Measurements from ENCODE around the gene TBX18. TPM values are rescaled to one million over a fixed set of nuclear protein-coding genes. Genes with fewer than 3 reads are reported as not detected.

TBX18 gene
- total RNA-seq, 1 experiment from 2014 or later: not detected

DNA sequence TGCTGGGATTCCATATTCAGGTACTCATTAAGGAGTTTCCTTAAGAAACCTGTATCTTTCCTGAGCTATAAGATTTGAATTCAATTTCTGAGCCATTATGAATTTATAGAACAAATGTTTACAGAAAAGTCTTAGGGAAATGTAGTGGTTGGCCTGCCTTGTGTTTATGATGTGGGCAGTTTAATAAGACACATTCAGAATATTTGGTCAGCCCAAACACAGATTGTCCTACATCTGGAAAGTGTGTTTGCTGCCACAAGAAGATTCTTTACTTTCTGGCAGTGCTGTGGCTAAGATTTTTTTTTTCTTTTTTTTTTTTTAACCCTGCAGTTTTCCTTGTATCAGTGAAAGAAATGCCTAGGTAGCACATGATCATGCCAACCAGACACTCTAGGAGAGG is 15.2 kb downstream of the TBX18 start:
- DNase-seq (ENCODE audit: low spot score): no peak

DNA sequence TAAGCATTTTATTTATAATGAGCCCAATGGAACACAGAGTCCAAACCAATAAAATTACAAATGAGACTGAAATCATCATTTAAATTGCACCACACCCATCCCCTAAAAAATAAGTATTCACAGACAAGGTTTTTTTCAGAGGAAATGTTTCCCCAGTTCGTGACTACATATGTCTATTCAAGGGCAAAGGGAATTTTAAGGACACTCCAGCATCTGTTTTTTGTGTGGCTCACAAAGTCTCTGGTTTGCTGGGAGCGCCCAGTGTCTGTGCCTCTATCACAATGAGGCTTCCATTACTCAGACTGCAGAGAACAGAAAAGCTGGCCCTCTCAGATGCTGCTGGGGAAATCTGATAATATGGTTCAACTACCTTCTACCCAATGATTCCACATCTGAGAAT is 16.0 kb downstream of the TBX18 start:
- no peak for DNase-seq (ENCODE audit: low spot score)

DNA sequence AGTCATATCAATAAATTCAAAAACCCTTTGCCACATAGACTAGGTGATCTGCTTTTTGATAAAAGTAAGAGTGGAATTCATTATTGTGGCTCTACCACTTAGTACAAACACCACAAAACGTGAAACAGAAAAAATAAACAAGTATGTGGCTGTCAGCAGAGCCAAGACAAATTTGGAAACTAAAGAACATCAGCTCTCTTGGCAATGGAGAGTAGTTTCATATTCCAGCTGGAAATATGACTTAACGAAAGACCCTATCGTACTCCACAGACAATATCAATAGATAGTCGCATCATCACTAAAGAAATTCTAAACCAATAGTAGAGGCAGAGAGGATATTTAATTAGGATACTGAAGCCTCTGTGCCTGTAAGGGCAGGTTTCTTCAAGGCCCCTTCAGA is 20.8 kb downstream of the TBX18 start:
- no peak for DNase-seq (ENCODE audit: low spot score)

DNA sequence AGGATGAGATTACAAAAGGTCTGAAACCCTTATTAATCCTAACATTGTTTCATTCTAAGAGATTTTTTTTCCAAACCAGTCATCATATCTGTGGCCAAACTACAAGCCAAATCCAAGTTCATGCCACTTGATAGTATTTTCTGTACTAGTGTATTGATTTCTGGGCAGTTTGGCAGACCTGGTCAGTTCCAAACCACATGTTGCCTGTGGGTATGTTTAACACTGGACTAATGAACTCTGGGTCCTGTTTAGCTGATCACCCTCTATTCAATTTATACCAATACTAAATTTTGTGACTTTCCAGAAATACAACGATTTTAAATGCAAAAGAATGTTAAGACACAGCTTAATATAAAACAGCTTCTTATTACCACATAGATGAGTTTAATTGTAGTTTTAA is 24.0 kb downstream of the TBX18 start:
- no peak for DNase-seq (ENCODE audit: low spot score)

DNA sequence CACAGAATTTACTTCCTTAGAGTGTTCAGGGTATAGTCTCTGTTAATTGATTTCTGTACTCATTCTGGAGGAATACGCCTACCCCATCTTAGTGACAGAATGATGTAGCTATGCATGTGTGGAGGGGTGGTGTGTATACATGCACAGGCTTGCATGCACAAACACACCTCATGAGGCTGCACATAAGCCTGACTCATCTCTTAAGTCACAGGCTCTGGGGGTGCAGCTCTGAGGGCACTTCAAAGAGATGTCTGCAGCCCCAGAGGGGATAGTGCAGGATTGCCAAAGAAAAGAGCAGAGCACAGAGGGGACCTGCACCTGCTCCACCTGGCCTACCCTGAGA is 24.6 kb downstream of the TBX18 start:
- no peak for DNase-seq (ENCODE audit: low spot score)

DNA sequence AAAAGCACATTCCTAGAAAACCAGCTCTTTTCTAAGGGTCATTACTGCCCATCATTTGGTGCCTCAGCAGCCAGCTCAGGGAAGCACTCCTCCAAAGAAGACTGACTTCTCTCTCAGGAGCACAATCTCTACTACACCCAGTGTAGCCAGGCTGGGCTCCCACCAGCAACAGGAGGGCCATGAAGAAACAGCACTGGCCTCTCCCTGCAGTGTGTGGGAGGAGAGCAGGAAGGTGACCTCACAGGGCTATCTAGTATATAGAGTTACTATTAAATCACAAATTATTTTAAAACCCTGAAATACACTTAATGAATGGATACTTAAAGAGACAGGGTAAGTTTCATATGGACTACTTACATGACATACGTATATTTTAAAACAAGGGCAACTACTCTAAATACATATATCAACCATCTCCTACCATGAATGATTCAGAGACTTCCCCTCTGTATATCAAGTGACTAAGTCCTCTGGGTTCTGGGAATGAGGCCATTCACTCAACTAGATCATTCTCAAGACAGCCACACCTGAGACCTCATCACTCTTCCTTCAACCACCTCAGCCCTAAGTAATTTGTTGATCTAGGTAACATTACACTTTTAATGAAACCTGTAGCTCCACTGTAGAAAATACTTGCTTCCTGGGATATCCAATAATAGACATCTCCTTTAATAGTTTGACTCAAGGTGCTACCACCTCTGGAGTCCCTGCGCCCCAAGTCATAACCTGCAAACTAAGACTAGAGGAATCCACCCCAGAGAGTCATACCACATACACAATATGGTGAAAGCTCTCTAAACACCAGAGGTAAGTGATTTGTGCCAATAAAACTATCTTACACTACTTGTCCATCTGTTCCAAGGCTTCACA is 25.2 kb downstream of the TBX18 start:
- DNase-seq (ENCODE audit: low spot score): no peak

DNA sequence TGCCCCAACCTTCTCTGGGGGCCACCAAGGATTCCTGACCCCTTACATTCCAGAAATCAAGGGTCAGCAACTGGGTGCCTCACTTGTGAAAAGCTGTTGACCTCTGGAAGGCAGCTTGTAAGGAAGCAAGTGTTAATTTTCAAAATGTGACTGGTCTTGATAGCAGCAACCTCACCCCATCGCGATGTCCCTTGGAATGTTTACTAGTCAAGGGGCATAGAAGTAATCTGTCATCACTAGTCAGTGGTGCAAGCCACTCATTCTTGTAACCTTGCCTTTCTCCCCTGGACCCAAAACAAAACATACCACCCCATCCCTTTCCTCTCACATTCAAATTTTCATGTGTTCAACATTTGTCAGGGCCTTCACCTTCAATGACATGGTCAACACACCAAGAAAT is 30.5 kb downstream of the TBX18 start:
- no peak for DNase-seq (ENCODE audit: low spot score)

DNA sequence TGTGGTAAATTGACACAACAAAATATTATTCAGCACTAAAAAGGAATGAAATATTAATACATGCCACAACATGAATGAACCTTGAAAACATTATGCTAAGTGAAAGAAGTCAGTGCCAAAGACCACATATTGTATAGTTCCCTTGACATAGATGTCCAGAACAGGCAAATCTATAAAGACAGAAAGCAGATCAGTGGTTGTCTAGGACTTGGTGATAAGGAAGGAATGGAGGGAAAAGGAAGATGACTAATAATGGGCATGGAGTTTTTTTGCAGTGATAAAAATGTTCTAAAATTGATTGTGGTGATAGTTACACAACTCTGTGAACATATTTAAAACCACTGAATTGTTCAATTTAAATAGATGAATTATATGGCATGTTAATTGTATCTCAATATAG is 32.5 kb downstream of the TBX18 start:
- DNase-seq (ENCODE audit: low spot score): no peak

DNA sequence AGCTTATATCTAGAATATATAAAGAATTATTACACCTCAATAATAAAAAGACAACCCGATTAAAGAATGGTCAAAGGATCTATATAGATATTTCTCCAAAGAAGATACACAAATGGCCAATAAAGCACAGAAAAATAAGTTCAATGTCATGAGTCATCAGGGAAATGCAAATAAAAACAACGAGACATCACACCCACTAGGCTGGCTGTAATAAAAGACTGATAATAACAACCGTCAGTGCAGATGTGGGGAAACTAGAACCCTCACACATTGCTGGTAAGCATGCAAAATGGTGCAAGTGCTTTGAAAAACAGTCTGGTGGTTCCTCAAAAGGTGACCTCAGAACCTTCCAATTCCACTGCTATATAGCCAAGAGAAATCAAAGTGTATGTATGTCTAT is 33.0 kb downstream of the TBX18 start:
- no peak for DNase-seq (ENCODE audit: low spot score)

DNA sequence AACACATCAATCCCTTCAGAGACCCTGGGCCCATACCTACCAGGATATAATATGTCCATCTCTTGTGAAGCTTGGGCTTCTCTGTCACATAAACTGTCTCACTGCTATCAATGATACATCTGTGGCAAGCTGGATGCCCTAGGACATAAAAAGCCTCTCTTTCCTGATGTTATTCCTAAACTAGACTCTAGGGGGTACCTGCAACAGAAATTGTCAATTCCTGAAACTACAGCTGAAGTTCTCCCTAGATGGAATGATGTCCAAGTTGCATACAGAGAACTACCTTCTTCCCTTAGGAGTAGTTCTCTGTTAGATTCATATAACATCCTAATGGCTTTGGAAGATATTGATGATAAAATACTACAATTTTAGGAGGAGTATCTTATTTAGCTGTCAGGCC is 35.8 kb downstream of the TBX18 start:
- peak; percentile 33 for DNase-seq (ENCODE audit: low spot score)

DNA sequence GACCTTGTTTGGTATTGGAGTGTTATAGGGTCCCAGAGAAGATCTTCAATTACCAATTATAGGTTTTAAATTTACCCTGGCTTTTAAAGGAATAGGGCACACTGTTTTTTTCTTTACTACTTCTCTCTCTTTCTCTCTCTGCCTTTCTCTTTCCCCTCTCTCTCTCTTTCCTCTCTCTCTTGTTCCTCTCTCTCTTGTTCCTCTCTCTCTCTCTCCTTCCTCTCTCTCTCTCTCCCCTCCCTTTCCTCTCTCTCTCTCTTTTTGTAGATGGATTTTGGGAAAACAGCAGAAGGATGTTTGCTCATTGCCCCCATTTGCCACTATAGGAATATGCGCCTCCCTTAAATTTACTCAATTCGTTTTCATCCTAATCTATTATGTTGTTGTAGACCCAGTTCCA is 45.2 kb downstream of the TBX18 start:
- DNase-seq (ENCODE audit: low spot score): no peak

DNA sequence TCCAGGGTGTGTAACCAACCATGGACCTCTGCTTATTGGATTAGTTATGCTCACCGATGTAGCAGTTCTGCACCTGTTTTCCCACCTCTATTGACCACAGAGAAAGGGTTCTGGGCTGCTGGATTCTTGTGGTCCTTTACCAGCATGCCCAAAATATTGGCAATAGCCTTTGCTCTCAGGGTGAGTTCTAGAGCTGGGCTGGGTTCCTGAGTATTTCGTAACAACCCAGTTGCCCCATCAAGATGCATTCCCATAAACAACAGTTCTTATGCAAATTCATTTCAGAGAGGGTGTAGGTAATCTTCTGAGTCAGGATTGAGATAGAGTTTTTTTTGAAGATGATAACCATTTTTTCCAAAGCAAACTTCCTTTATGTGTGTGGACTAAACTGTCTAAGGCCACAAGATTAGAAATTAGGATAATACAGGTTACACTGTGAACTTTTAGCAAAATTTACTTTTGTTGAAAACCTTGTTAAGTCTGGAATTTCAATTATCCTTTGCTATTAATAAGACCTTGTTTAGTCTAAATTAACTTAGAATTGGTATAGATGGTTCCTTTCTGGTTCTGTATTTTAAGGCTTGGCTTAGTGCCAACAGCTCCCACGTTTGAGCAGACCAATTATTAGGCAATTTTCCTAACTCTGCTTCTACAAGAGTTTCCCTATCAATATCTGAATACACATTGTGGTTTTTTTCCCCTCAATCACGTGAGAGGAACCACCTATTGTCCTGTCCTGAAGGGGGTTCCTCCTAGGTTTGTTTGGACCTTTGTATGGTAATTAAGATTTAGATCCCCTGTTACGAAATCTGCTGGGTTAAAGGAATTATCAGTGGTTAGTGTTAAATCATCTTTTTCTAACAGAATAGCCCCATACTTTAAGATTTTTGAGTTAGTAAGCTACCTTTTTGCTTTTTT is 46.1 kb downstream of the TBX18 start:
- no peak for DNase-seq (ENCODE audit: low spot score)

DNA sequence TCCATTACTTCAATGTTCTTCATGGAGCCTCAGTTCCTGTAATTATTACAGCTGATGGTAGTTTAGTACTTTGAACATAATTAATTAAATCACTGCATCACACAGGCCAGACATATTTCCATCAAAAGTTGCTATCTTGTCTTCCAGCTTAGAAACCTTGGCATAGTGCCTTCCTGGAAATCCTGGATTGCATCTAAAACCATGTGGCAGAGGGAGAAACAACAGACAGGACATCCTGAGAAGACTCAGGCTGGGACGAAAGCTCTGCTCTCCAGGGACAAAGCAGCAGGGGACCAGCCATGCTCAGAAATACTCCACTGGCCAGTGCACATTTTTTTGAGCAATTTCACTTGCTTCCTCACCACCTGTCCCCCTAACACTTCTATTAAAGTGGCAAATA is 55.3 kb downstream of the TBX18 start:
- no peak for DNase-seq (ENCODE audit: low spot score)

DNA sequence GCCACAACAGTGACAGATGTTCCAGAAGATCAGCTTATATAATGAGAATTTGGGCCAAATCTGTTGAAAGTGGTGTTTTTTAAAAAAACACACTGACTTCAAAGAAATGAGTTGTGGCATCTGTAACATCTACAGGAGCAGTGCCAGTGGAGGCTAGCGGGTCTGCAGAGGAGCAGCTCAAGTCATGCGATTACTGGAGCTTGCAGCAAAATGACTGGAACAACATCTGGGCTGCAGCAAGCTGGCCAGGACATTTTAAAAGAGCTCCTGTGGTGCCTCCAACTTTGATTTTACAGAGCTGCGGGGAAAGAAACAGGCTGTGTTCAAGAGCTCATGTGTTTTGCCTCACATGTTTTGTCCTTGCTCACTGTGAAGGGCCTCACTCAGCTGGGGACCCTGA is 57.2 kb downstream of the TBX18 start:
- no peak for DNase-seq (ENCODE audit: low spot score)

DNA sequence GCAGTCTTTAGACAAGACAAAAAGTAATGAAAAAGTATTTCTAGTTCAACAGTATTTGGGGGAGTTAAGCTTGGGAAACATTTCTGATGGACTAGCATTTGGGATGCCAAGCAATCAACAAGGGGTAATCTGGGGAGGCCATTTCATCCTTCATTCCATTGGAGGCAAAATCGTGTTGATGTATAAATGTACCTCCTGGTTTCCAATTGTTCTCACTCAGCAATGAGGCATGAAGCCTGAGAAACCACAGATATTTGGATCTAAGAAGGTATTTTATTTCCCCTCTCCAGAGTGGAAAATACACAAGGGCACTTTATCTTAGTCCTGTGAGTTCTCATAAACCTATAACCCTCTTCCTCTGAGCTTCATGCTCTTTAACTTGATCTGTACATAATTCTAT is 68.2 kb downstream of the TBX18 start:
- DNase-seq (ENCODE audit: low spot score): no peak

DNA sequence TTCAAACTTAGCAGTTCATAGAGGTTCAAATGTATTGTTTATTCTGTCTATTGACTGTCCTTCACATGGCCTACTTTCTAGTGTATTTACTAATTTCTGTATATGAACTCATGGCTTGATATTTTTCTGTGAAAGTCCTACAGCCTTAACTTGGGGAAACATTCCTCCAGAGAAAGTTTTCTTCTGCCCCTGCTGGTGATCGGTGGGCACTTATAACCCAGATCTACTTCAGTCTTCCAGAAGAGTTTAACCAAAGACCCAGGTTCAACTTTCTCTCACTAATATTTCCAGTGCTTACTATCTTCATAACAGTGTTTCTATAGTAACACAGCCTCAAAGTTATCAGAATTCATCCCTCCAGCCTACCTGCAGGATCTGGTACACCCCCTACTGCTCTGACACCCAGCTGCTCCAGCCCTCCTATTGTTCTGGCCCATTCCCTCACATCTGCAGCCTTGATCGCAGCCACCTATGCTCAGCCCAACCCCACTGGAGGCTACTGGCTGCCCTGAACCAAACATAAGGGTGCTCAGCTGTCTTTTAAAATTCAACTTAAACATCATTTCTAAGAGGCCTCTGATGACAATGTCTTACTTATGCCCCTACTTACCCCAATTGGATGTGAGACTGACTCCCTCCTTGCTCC is 72.3 kb downstream of the TBX18 start:
- peak; percentile 2 for DNase-seq (ENCODE audit: low spot score)

DNA sequence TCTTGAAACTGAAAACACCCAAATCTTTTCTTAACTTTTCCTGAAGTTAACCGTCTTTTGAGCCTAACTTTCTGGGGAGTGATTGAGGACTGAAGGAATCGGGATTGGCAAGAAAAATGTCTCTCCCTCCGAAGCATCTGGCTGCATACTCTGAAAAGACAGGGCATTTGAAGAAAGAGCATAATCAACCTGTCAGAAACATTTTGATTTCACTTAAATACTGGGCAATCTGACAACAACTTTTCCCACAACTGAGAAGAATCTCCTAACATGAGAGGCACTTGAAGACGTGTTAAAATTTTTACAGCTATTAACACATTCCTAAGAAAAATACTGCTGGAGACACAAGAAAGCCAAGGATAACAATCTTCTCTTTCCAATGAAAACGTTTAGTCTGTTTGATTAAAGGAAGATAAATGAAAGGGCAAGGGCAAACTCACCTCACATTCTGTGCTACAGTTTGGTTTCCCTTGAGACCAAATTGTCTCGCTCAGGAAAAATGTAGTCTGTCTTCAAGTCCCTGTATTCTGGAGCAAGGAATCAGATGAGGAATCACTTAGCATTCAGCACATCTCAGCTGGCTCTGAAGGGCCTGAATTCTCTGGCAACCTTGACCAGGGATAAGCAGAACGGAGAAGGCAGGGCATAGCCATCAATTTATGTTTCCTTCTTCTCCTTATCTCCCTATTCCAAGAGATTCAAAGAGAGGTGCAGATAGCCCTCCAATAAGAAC is 76.1 kb downstream of the TBX18 start:
- DNase-seq (ENCODE audit: low spot score): no peak

DNA sequence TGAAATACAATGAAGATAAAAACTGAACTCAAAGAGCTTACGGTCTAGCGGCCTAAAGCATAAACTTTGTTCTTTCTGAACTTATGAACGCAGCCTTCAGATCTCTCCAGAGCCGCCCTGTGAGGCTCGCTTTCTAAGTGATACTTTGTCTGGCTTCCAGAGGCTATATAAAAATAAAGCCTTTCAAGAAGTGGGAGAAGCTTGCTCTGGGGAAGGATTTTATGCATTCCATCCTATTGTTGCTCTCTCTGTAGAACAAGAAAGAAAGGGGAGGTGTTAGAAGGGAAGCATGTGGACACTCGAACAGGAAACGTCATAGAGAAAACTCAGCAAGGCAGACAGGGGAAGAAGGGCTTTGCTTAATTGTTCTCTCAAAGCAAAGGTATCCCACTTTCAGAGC is 77.0 kb downstream of the TBX18 start:
- no peak for DNase-seq (ENCODE audit: low spot score)

DNA sequence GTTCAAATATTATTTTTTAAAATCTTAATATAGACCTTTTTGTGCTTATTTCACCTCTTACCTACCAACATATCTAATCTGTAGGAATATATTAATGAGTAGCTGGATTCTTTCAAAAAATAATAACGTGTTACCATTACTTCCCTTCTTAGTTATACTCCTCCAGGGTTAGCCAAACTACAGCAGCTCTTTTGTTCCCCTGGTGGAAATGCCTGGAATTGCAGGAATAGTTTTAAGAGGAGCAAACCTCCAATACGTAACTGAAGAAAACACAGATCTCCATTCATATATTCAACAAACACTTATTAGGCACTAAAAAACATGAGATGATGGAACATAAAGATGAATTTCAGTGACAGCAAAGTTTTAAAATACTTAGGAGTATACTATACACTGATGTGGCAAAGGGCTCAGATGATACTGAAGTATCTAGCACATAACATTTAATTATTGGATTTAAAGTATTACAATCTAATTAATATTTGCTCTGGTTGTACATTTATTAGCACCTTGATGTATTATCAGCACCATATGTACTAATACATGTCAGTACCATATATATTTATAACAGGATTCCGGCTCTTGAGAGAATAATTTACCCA is 78.3 kb downstream of the TBX18 start:
- DNase-seq (ENCODE audit: low spot score): peak; percentile 64

DNA sequence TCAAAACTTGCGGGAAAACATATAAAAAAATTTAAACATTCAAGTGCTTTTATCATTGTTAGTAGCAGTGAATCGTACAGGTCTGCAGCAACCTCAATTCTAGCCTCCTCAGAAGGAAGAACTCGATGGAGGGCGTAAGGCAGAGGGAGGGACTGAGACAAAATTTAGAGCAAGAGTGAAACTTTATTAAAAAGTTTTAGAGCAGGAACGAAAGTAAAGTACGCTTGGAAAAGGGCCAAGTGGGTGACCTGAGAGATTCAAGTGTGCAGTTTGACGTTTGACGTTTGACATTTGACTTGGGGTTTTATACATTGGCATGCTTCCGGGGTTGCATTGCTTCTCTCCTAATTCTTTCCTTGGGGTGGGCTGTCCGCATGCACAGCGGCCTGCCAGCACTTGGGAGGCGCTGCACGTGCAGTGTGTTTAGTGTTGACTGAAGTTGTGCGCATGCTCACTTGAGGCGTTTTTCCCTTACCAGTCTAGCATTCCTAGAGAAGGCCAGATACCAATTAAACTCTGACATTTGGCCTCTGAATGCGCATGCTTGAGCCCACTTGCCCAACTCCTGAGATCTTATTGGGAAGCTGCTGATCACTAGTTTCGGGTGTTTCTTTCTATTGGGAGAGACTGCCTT is 82.6 kb downstream of the TBX18 start:
- DNase-seq (ENCODE audit: low spot score): no peak

DNA sequence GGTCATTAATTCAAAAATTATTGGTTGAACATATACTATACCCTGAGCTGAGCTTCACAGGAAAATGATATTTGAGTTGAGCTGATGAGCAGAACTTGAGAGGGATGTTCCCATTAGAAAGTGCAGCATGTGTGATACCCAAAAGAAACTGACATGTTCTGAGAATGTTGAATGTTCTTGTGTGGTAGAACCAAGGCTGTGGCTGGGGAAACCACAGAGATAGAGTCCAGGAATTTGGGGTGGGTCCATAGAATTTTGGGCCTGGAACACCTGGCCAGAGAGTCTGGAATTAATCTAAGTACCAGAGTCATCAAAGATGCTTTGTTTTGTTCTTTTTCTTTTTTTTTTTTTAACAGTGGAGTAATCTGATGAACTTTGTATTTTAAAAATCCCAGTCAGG is 88.7 kb downstream of the TBX18 start:
- DNase-seq (ENCODE audit: low spot score): no peak

Data from HT-29 (cell line).